SU-DHL-6 (cell line): ENCODE measurements around the gene EDEM3.

ENCODE experiments used
- H2AFZ ChIP-seq: fragments of 200-600 bp; sonication (generic); 2 replicates; pipeline ENCODE4 v1.6.1; 2014; ENCODE audit warnings: low read depth, mild to moderate bottlenecking, moderate library complexity, mixed read lengths, antibody characterized with exemption, low read length; ENCODE audit not compliant: severe bottlenecking
- H3F3A ChIP-seq: fragments of 200-600 bp; shearing (Covaris generic); 2 replicates; pipeline ENCODE4 v1.6.0; 2016; ENCODE audit warnings: antibody characterized with exemption, mild to moderate bottlenecking; ENCODE audit not compliant: insufficient read depth
- H3K27ac ChIP-seq: fragments of 200-600 bp; sonication (generic); 2 replicates; pipeline ENCODE4 v1.5.1; 2016; ENCODE audit warnings: low read depth, mild to moderate bottlenecking, low read length, moderate library complexity, mixed read lengths
- H3K27me3 ChIP-seq: fragments of 200-600 bp; sonication (generic), shearing (Covaris generic); 2 replicates; pipeline ENCODE4 v1.6.0; 2014; ENCODE audit warnings: mild to moderate bottlenecking, low read length
- H3K36me3 ChIP-seq: fragments of 200-600 bp; sonication (generic); 2 replicates; pipeline ENCODE4 v1.6.1; 2014; ENCODE audit warnings: mild to moderate bottlenecking, low read length, mixed read lengths
- H3K4me2 ChIP-seq: fragments of 300-600, 200-600 bp; shearing (Covaris generic), sonication (generic); 2 replicates; pipeline ENCODE4 v1.6.0; 2014; ENCODE audit warnings: low read length, low read depth, mild to moderate bottlenecking; ENCODE audit not compliant: poor library complexity, severe bottlenecking
- H3K4me3 ChIP-seq: fragments of 200-600 bp; sonication (generic); 2 replicates; pipeline ENCODE4 v1.5.1; 2014; ENCODE audit warnings: antibody characterized with exemption, low read length, mild to moderate bottlenecking, mixed read lengths; ENCODE audit not compliant: insufficient read depth, poor library complexity, severe bottlenecking
- H3K79me2 ChIP-seq: fragments of 200-600 bp; sonication (generic); 2 replicates; pipeline ENCODE4 v1.6.1; 2014; ENCODE audit warnings: mild to moderate bottlenecking, low read length, moderate library complexity; ENCODE audit not compliant: insufficient read depth
- H3K9ac ChIP-seq: fragments of 200-600 bp; sonication (generic); 2 replicates; pipeline ENCODE4 v1.7.0; 2014; ENCODE audit warnings: mild to moderate bottlenecking, low read length
- H3K9me2 ChIP-seq: fragments of 200-600 bp; sonication (generic); replicated peaks from 2 replicates; pipeline ENCODE4 v1.6.1; 2014; ENCODE audit warnings: low read length; ENCODE audit not compliant: insufficient read depth
- H3K9me3 ChIP-seq: fragments of 200-600 bp; sonication (generic); 2 replicates; pipeline ENCODE4 v1.6.1; 2014; ENCODE audit warnings: low read length, mixed read lengths; ENCODE audit not compliant: insufficient read depth
- H4K20me1 ChIP-seq: fragments of 200-600 bp; sonication (generic); 2 replicates; pipeline ENCODE4 v1.6.1; 2014; ENCODE audit warnings: low read depth, mild to moderate bottlenecking, antibody characterized with exemption, low read length, moderate library complexity, mixed read lengths
- CTCF ChIP-seq: fragments of 200-600 bp; sonication (generic); IDR thresholded peaks from one replicate; pipeline ENCODE4 v1.5.1; 2017; ENCODE audit warnings: antibody characterized with exemption, mild to moderate bottlenecking, low read length, moderate library complexity; ENCODE audit not compliant: insufficient read depth, poor library complexity, severe bottlenecking
- EZH2phosphoT487 ChIP-seq: fragments of 200-600 bp; sonication (generic), shearing (Covaris generic); conservative IDR thresholded peaks from 2 replicates; pipeline ENCODE4 v1.6.1; 2018; ENCODE audit warnings: mild to moderate bottlenecking, antibody characterized with exemption, low read length, moderate library complexity, mixed read lengths

The EDEM3 gene

GRCh38 chr1:184757406-184757805, 2.7 kb upstream of the EDEM3 start:
- Histone ChIP-seq H3K27me3 (no peaks in the 10 kb centered on the region), H3K9ac (no peak overlapping the region), H3K4me3 (no peak overlapping the region), H4K20me1 (no peaks in the 10 kb centered on the region), H3K36me3 (no peaks in the 10 kb centered on the region), H3K4me2 (no peak overlapping the region), H3F3A (no peaks in the 10 kb centered on the region), H2AFZ (no peak overlapping the region), H3K79me2 (peaks cover 19% of the 10 kb centered on the region), H3K9me3 (no peaks in the 10 kb centered on the region), H3K9me2 (no peaks in the 10 kb centered on the region), H3K27ac (no peak overlapping the region)
- TF ChIP-seq EZH2phosphoT487 (no peak), CTCF (no peak)

DNA sequence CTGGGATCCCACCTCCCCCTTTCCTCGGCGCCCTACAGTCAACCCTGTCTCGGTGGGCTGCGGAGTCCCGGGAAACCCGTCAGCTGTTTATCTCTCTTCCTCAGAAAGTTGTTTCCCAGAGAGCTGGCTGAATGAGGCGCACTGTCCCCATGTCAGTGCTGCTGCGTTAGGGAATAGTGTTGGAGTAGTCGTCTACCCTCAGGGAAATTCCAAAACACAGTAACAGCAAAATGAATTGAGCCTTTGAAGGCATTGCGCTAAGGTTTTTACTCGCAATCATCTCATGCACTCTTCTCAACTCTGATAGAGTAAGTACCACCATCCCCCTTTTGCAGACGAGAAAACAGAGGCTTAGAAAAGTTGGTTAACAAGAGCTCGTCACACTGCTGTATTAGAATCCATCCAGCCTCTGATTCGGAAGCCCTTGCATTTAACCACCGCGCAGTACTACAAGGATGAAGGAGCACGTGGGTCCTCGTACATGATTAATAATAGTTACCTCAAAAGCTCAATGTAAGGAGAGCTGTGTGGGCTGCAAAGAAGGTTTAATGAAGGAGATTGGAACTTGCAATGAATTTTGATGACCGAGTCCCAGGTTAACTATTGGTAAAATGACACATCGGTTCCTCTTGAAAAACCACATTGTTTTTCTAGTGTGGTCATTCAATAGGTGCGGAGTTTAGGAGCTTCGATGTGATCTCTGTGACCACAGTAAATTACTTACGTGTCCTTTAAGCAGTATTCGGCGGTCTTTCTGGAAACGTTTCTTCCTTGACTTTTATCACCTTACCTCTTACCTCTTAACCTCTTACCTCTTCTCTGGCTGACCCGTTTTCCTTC, 788 bp upstream of the EDEM3 start:
- peak overlapping the region; percentile 73 for H3K4me2 ChIP-seq
- no peaks in the 10 kb centered on the region for H3K9me2 ChIP-seq
- H3K79me2 ChIP-seq, result peaks cover 32% of the 10 kb centered on the region
- no peaks in the 10 kb centered on the region for H3K9me3 ChIP-seq
- no peaks in the 10 kb centered on the region for H3K27me3 ChIP-seq
- TF ChIP-seq CTCF (no peak), EZH2phosphoT487 (no peak)
- no peaks in the 10 kb centered on the region for H3K36me3 ChIP-seq
- H3K27ac ChIP-seq, result peak overlapping the region; percentile 34; the same call in 1 of the 2 replicates
- no peaks in the 10 kb centered on the region for H4K20me1 ChIP-seq
- H3F3A ChIP-seq, result no peaks in the 10 kb centered on the region
- peak overlapping the region; percentile 96 for H2AFZ ChIP-seq
- H3K9ac ChIP-seq, result peak overlapping the region; percentile 88
- peak overlapping the region; percentile 82 for H3K4me3 ChIP-seq

GRCh38 chr1:184753608-184754475, 816 bp downstream of the EDEM3 start:
- Histone ChIP-seq H2AFZ (peak overlapping the region; percentile 67), H3K9me3 (no peaks in the 10 kb centered on the region), H3K36me3 (no peaks in the 10 kb centered on the region), H3K4me2 (peak overlapping the region; percentile 79), H3K27me3 (no peaks in the 10 kb centered on the region), H3K79me2 (peaks cover 32% of the 10 kb centered on the region), H3F3A (peaks cover 6% of the 10 kb centered on the region; the same call in 1 of the 2 replicates), H3K9me2 (no peaks in the 10 kb centered on the region), H4K20me1 (no peaks in the 10 kb centered on the region), H3K9ac (peak overlapping the region; percentile 88), H3K27ac (peak overlapping the region; percentile 71), H3K4me3 (peak overlapping the region; percentile 89)
- TF ChIP-seq CTCF (no peak), EZH2phosphoT487 (no peak)
